Hippocampal formation (tissue), 2 donors: ENCODE data around the gene RNFT2.

Source experiments
- DNase-seq, 2 donors: peaks; one replicate each; lab custom pipeline; 2025; lab: John Stamatoyannopoulos, UW

The RNFT2 gene

GRCh38 chr12:116878567-116879508, 140.7 kb downstream of the RNFT2 start:
- DNase-seq = no peak

DNA sequence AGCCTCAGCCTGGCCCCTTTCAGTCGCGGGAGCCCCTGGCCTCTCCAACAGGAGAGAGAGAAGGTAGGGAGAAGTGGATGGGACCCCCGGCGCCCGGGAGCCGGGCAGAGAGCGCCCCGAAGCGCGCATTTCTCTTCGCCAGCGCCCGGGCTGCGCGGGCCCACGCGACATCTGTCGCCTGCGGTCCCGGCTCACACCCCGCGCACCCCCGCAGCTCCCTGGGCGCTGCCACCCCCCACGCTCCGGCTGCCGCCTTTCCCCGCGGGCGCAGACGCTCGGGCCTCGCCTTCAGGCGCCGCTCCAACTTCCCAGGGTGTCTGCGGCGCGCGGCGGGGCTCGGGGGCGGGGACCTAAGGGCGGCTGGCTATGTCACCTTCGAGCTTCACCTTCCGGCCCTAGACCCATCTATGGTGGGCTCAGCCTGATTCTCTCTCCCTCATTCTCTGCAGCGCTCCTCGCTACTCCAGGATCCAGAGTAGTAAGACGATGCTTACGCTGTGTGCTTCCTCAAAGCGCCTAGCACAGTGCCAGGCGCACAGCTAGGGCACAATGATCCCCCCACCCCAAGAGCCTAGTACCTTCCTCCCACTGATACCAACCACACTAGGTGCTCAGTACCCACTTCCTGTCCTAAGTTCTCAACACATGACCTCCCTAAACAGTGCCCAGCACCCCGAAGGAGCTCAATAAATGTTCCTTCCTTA, 141.5 kb downstream of the RNFT2 start:
- no peak for DNase-seq

DNA sequence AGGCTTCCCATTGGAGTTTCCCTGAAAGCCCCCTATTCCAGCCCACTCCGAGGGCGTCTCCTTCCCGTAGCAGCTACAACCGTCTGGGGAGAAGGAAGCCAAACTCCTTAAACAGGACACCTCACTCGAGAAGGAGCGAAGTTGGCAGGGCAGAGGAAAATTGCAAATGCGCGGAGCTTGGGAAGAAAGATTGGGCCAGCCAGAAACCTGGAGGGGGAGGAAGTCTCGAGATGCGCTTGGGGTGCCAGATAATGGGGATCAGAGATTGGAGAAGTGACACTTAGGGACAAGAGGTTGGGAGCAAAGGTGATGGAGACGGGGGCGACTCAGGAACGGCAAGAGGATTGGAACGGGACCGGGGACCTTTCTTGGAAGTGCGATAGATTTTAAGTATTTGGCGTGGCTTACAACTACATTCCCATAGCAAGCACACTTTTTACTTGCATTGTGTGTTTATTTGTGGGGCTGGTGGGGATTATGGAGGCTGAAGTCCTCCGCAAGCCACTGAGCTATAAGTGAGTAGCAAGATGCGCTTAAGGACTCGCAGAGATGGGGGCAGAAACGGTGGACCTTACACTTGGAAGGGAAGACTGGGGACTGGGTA, 142.2 kb downstream of the RNFT2 start:
- DNase-seq = no peak

DNA sequence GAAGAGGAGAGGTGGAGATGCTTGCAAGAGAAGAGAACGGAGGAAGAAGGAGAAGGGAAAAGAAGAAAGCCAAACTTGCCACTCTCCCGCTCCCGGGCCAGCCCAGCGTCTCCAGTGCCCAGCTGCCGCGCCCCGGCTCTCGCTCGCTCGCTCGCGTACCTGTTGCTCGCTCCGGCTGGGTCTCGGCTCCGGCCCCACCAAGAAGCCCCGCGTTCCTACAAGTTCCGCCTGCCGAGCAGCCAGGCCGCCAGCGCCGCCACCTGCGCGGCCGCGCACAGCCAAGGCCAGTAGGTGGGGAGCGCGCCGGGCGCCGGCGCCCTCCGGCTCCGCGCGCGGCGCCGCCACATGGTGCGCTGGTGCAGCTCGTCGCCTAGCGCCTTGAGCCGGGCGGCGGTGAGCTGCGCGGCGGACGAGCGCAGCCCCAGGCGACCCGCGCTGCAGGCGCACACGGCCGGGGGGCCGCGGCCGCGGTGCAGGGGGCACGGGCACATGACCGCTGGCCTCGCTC, 142.8 kb downstream of the RNFT2 start:
- no peak for DNase-seq

DNA sequence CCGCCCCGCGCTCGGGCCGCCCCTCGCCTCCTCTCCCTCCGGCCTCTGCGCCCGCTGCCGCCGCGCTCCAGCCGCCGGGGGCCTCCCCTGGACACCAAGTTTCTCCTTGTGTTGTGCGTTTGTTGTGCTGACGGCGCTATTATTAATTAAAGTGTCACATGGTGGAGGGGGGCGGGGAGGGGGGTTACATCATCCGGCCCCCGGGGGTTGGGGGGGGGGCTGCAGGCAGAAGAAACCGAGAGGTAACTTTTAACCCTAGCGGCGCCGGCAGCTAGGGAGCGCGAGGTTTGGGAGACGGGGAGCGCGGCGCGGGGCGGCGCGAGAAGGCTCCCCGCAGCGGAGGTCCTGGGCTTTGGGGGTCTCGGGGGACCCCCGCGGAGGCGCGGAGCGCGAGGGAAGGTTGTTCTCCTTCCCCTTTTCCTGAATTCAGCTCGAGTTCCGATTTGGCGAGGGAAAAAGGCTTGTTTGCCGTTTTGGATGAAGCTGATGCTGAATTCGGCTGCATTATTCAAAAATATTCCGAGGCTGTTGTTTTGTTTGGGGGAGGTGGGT, 143.3 kb downstream of the RNFT2 start, which contains the start of gene HRK:
Gene HRK (minus strand): TSS at position 117 of the 552 bp plus-strand sequence. CDS start 134 bp downstream, outside the sequence.
- no peak for DNase-seq

- no peak for DNase-seq
These were observed 143.9 kb downstream of the RNFT2 start for GRCh38 chr12:116881877-116882507.

DNA sequence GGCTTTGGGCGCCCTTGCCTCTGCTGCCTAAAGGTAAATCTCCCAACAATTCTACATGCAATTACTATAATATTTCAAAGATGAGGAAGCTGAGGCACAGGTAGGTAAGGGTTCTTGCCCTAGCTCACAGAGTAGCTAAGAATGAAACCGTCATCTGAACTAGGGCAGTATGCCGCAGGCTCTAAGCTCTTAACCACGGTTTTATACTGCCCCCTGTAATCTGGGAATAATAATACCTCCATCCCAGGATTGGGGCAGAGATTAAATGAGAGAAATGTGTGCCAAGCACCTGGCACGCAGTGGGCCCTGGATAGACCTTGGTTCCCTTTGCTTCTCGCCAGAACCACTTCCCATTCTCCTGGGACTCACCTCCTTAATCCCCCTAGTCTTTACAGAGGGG, 144.6 kb downstream of the RNFT2 start:
- DNase-seq = peak in 1 of 2 donors; percentile 43

DNA sequence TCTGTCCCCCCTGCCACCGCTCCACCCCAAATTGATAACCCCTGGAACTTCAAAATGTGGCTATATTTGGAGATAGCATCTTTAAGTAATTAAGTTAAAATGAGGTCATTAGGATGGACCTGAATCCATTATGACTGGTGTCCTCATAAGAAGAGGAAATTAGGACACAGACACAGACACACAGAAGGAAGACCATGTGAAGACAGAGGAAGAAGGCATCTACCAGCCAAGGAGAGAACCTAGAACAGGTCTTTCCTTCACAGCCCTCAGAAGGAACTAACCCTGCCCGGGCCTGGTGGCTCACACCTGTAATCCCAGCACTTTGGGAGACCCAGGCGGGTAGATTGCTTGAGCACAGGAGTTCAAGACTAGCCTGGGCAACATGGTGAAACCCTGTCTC, 146.8 kb downstream of the RNFT2 start:
- DNase-seq = no peak

- no peak for DNase-seq
These were observed 147.4 kb downstream of the RNFT2 start for GRCh38 chr12:116885491-116885890.

DNA sequence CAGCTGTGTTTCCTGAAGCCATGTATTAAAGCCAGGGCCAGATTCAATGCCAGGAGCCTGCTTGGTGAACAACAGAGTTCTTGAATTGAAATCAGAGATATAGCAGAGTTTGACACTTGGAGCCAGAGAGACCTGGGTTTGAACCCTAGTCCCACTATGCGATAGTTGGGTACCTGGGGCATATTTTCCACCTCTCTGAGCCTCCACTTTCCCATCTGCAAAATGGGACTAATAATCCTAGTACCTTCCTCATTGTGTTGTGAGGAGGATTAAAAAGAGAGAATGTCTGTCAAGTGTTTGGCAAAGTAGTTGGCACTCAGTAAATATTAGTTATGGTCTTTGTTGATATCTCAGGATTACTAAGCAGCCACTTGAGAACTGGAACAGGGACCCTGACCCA, 149.1 kb downstream of the RNFT2 start:
- no peak for DNase-seq

GRCh38 chr12:116887897-116888296, 149.8 kb downstream of the RNFT2 start:
- DNase-seq = no peak

- no peak for DNase-seq
These were observed 152.2 kb downstream of the RNFT2 start for GRCh38 chr12:116890330-116890729.

GRCh38 chr12:116891019-116891418, 152.9 kb downstream of the RNFT2 start:
- no peak for DNase-seq

DNA sequence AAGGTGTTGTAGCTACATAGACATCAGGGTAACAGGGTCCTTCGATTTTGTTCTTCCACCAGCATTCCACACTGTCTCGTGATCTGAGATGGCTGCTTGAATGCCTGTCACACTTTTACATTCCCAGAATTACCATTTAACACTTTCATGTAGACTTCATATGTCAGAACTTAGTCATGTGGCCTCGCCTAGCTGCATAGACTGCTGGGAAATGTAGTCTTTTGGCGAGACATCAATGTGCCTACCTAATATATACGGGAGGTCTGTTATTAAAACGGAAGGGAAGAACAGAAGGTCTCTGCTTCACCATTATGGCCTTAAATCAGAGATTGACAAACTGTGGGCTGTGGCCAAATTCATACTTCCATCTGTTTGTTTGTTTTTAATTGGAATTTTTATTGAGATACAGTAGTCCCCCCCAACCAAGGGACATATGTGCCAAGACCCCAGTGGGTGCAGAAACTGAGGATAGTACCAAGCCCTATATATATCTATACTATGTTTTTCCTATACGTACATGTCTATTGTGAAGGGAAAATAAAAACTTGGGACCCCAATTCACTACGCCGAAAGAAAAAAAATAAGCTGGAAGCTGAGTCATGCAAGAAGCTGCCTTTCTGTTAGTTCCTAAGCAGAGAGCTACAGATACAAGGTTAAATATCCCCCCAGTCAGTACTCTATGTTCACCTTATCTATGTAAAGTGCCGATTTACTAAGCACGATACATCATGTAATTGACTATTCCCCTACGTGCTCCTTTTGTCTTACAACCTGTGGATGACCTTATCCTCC, 154.4 kb downstream of the RNFT2 start:
- no peak for DNase-seq

DNA sequence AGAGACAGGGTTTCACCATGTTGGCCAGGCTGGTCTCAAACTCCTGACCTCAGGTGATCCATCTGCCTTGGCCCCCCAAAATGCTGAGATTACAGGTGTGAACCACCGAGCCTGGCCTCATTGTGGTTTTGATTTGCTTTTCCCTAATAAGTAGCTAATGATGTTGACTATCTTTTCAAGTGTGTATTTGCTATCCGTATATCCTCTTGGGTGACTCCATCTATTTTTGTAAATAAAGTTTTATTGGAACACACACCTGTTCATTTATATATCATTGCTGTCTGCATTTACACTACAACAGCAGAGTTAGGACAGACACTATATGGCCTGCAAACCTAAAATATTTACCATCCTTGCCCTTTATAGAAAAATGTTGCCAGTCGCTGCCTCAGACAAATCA, 156.8 kb downstream of the RNFT2 start:
- no peak for DNase-seq

DNA sequence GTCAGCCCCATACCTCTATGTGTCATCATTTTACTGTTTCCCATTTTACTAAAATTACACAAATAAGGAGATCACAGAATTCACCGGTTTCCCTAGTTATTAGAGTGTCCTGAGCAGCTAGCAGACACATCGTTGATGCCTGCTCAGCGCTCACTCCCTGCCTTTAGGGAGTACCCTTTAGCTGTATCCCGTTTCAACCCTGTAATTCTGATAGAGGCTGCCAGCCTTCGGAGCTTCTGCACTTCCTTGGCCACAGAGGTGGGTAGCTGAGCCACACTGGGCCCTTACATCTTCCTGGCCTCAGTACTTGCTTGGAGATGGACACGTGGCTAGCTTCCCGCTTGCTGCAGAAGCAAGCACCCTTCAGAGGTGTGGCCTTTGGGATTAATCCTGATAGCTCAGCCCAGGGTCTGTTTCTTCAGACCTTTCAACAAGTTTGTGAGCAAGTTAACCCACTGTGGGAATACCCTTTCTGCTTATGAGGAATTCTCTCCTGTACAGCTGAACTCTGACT, 158.4 kb downstream of the RNFT2 start:
- no peak for DNase-seq

DNA sequence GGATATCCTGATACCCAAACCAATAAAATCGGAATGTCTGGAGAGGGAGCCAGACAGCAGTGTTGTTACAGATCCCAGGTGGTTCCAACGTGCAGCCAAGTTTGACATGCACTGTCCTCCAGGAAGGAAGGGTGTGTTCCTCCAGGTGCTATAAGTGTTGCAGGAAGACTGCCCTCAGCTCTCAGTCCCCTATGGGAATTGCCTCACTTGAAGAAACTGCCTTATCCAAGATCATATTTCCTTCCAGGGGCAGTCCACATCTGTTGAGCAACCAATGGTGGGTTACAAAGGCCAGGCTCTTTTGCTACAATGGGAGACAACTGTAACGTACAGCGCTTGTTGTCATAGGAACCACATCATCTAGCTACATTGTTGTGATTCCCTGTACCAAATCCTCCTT, 159.4 kb downstream of the RNFT2 start:
- no peak for DNase-seq

GRCh38 chr12:116898669-116899068, 160.6 kb downstream of the RNFT2 start:
- DNase-seq = no peak

GRCh38 chr12:116901612-116902011, 163.5 kb downstream of the RNFT2 start:
- DNase-seq = no peak
